Activated naive CD4-positive, alpha-beta T cell (primary cell): Measurements from ENCODE around the gene CCDC157.
A peak's percentile ranks its signal among the peaks of the same experiment; 100 is the strongest.

ENCODE experiments used
- DNase-seq, 4 experiments: peaks; one replicate each; lab custom pipeline; 2025; lab: John Stamatoyannopoulos, UW

The CCDC157 gene

GRCh38 chr22:30416403-30416802, 59.6 kb downstream of the CCDC157 start:
- DNase-seq = no peak

- DNase-seq = no peak
These were observed 60.0 kb downstream of the CCDC157 start for GRCh38 chr22:30416837-30417236.

- no peak for DNase-seq
These were observed 63.7 kb downstream of the CCDC157 start for GRCh38 chr22:30420347-30421125.

GRCh38 chr22:30421695-30422480, 65.1 kb downstream of the CCDC157 start:
- DNase-seq = no peak

GRCh38 chr22:30422481-30423300, 65.9 kb downstream of the CCDC157 start:
- no peak for DNase-seq

- DNase-seq = peak in 3 of 4 experiments; percentile 19 to 64 (median 42)
These were observed 66.6 kb downstream of the CCDC157 start for GRCh38 chr22:30423301-30423958.

- DNase-seq = peak; percentile 87 to 96 (median 92)
These were observed 67.2 kb downstream of the CCDC157 start for GRCh38 chr22:30423959-30424533.

- DNase-seq = no peak
These were observed 67.9 kb downstream of the CCDC157 start for GRCh38 chr22:30424534-30425326.

GRCh38 chr22:30425327-30425615, 68.5 kb downstream of the CCDC157 start:
- no peak for DNase-seq

- DNase-seq = peak; percentile 11 to 34 (median 25)
These were observed 69.0 kb downstream of the CCDC157 start, which contains the start of gene MTFP1 for GRCh38 chr22:30425616-30426387. Gene MTFP1, plus strand, starts transcription at chr22:30425768. Its CDS starts 112 bp downstream, at chr22:30425880.
